Activated CD4-positive, alpha-beta T cell treated with anti-CD3 and anti-CD28 coated beads, Interleukin-2, amount 10 ng/mL, durations not matched to agents 7 days and 5 days (primary cell): ENCODE data around the gene P2RY2. TPM values are rescaled to one million over a fixed set of nuclear protein-coding genes. Genes with fewer than 3 reads are reported as not detected.

ENCODE experiments used
- CTCF ChIA-PET: fragments of 350-600 bp; sonication (Branson Sonifier 250); formaldehyde crosslinking; loops from one replicate; lab custom pipeline; 2021; ENCODE audit warnings: antibody characterized with exemption; lab: Charles Lee
- POLR2A ChIA-PET: fragments of 350-600 bp; sonication (Branson Sonifier 250); formaldehyde crosslinking; loops from one replicate; lab custom pipeline; 2021; ENCODE audit warnings: antibody characterized with exemption; lab: Charles Lee
- DNase-seq: peaks from one replicate; pipeline ENCODE4 v3.0.0-alpha.2; 2020
- H3K27ac Mint-ChIP-seq: one replicate; pipeline ENCODE4 v1.8.0; 2021; ENCODE audit warnings: mild to moderate bottlenecking, moderate library complexity, mixed read lengths
- H3K27me3 Mint-ChIP-seq: one replicate; pipeline ENCODE4 v1.8.0; 2021; ENCODE audit warnings: mixed read lengths
- H3K36me3 Mint-ChIP-seq: one replicate; pipeline ENCODE4 v1.8.0; 2021; ENCODE audit warnings: low read depth, mixed read lengths
- H3K4me1 Mint-ChIP-seq: one replicate; pipeline ENCODE4 v1.8.0; 2021; ENCODE audit warnings: mixed read lengths
- H3K4me3 Mint-ChIP-seq: one replicate; pipeline ENCODE4 v1.8.0; 2021; ENCODE audit warnings: mild to moderate bottlenecking, moderate library complexity, mixed read lengths
- H3K9me3 Mint-ChIP-seq: one replicate; pipeline ENCODE4 v1.8.0; 2021; ENCODE audit warnings: mixed read lengths
- total RNA-seq, 2 experiments: library from RNA; stranded (reverse); gene quantifications; one replicate each; pipeline ENCODE4 v1.2.3, GENCODE V29; 2021

P2RY2 gene
- total RNA-seq, 2 experiments from 2014 or later, result not detected

DNA sequence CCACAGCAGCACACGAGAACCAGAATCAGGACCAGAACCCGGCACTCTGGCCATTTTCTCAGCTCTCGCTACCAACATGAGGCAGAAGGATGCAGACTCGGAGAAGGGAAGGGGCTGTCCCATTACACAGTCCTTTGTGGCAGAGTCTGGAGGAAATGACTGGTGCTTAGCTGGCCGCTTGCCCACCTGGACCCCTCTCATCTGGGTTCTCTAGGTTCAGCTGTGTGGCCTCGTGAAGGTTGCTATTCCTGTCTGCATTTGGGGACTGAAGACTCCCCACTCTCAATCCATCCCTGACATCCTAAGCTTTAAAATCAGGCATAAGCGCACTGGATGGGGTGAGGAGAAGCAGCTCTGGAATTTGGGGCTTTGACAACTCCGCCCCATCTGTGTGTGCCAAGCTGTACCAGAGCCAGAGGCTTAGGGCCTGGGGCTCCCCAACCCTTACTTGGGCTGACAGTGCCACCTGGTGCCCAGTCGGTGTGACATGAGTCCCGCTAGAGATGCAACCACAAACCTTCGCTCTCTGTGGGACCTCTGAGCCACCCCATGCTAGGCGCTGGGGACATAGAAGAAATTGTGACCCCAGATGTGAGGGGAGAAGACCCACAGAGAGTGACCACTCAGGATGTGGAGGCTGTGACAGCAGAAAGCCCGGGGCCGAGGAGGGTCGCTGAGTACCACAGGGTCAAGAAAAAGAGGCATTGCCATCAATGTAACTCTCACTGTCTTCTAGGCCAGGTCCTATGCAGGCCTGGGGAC, 40.1 kb upstream of the P2RY2 start:
- Mint-ChIP-seq H3K9me3 (no peaks in the 10 kb centered on the region), H3K4me1 (peaks cover 26% of the 10 kb centered on the region), H3K27me3 (peaks cover 16% of the 10 kb centered on the region), H3K4me3 (no peak overlapping the region), H3K27ac (no peak overlapping the region), H3K36me3 (no peaks in the 10 kb centered on the region)
- DNase-seq, result peak; percentile 87
- ChIA-PET POLR2A (no interaction called here), CTCF (interaction anchor here (0.9 to 11.2 kb wide), 25 partner anchors 9 to 592 kb away, joined by 3 to 113 read pairs (median 5); partner anchors contain the start of gene FCHSD2)

- CTCF ChIA-PET, result interaction anchor here (1.1 to 11.2 kb wide), 14 partner anchors 8 to 457 kb away, joined by 3 to 113 read pairs (median 8); partner anchors contain the start of gene FCHSD2
- H3K9me3 Mint-ChIP-seq, result no peaks in the 10 kb centered on the region
- H3K4me3 Mint-ChIP-seq, result no peak overlapping the region
- no peak overlapping the region for H3K27ac Mint-ChIP-seq
- peaks cover 22% of the 10 kb centered on the region for H3K27me3 Mint-ChIP-seq
- no peak for DNase-seq
- peaks cover 26% of the 10 kb centered on the region for H3K4me1 Mint-ChIP-seq
- POLR2A ChIA-PET, result no interaction called here
- no peaks in the 10 kb centered on the region for H3K36me3 Mint-ChIP-seq
Measured at GRCh38 chr11:73178681-73179080, 39.4 kb upstream of the P2RY2 start.

GRCh38 chr11:73182824-73183321, 35.2 kb upstream of the P2RY2 start:
- peaks cover 13% of the 10 kb centered on the region for H3K4me1 Mint-ChIP-seq
- peaks cover 29% of the 10 kb centered on the region for H3K27me3 Mint-ChIP-seq
- no peaks in the 10 kb centered on the region for H3K36me3 Mint-ChIP-seq
- CTCF ChIA-PET, result interaction anchor here (1.4 to 1.6 kb wide), 3 partner anchors 41 to 458 kb away, joined by 3 to 5 read pairs (median 3); partner anchors contain the start of gene FCHSD2
- H3K9me3 Mint-ChIP-seq, result no peaks in the 10 kb centered on the region
- no peak overlapping the region for H3K27ac Mint-ChIP-seq
- POLR2A ChIA-PET, result no interaction called here
- no peak overlapping the region for H3K4me3 Mint-ChIP-seq
- DNase-seq, result no peak

DNA sequence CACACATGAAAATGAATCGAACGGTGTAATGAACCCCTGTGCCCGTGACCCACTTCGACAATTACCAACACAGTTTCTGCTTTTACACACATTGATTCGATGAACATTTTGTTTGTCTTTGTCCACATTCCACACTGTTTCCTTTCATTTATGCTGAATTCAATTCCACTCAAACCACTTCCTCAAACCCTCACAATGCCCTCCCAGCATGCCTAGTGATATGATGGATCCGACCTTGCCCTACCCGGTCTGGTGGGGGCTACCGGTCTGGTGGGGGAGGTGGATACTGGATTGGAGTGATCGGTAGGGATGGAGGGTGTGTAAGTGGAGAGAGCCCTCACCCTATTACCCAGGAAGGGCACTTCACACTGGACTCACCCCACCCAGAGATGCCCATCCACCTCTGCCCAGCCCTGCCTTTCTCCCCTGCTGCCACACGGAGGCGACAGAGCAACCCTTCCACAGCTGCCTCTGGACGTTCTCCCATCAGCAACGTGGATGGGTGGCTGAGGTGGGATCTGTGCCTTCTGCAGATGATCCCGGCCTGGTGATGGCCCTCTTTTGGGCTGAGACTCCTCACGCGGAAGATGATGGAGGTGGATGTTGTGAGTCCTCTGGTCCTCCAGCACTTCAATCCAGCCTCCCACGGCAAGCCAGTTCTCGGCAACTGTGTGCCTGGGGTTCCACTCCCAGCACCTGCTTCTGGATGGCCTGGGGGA, 33.0 kb upstream of the P2RY2 start:
- ChIA-PET CTCF (interaction anchor here (0.7 to 2.2 kb wide), 13 partner anchors 9 to 462 kb away, joined by 3 to 6 read pairs (median 3); no protein-coding TSS in a partner anchor), POLR2A (no interaction called here)
- no peaks in the 10 kb centered on the region for H3K9me3 Mint-ChIP-seq
- H3K36me3 Mint-ChIP-seq, result no peaks in the 10 kb centered on the region
- H3K27me3 Mint-ChIP-seq, result peaks cover 27% of the 10 kb centered on the region
- H3K4me3 Mint-ChIP-seq, result no peak overlapping the region
- H3K27ac Mint-ChIP-seq, result no peak overlapping the region
- H3K4me1 Mint-ChIP-seq, result peaks cover 9% of the 10 kb centered on the region
- DNase-seq, result peak; percentile 54

GRCh38 chr11:73185680-73186293, 32.3 kb upstream of the P2RY2 start:
- Mint-ChIP-seq H3K27me3 (peaks cover 24% of the 10 kb centered on the region), H3K4me3 (no peak overlapping the region), H3K27ac (peak overlapping the region; percentile 16), H3K4me1 (peaks cover 9% of the 10 kb centered on the region), H3K9me3 (no peaks in the 10 kb centered on the region), H3K36me3 (no peaks in the 10 kb centered on the region)
- CTCF ChIA-PET, result interaction anchor here (0.7 to 2.2 kb wide), 14 partner anchors 8 to 463 kb away, joined by 3 to 8 read pairs (median 4); no protein-coding TSS in a partner anchor
- no peak for DNase-seq
- POLR2A ChIA-PET, result no interaction called here

DNA sequence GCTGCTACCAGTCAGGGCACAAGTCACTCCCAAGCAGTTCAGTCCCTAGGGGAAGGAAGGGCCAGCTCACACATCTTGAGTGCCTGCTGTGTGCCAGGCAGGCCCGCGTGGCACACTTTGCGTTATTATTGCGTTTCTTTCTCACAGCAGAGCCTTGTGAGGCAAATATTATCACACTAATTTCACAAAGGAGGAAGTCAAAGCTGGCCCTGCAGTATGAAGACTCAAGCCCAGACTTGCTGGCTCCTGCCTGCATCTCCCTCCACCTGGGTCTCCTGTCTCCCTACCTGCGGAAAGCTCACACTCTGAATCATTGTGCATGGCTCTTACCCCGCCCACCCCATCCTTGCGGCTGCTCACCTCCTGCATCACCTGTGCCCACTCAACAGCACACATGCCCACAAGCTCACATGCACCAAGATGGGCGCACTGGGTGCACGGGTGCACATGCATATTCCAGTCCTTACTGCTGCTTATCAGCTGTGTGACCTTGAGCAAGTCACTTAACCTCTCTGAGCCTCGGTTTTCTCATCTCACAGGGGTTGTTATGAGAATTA, 31.7 kb upstream of the P2RY2 start:
- no peak for DNase-seq
- Mint-ChIP-seq H3K27ac (peak overlapping the region; percentile 16), H3K9me3 (no peaks in the 10 kb centered on the region), H3K27me3 (peaks cover 20% of the 10 kb centered on the region), H3K4me3 (no peak overlapping the region), H3K36me3 (no peaks in the 10 kb centered on the region), H3K4me1 (peaks cover 9% of the 10 kb centered on the region)
- ChIA-PET POLR2A (no interaction called here), CTCF (interaction anchor here (0.6 to 1.7 kb wide), 6 partner anchors 8 to 463 kb away, joined by 3 to 8 read pairs (median 4); no protein-coding TSS in a partner anchor)

GRCh38 chr11:73186886-73187285, 31.2 kb upstream of the P2RY2 start:
- CTCF ChIA-PET, result interaction anchor here (0.6 to 1.7 kb wide), 4 partner anchors 9 to 200 kb away, joined by 4 to 8 read pairs (median 7); no protein-coding TSS in a partner anchor
- DNase-seq, result no peak
- POLR2A ChIA-PET, result no interaction called here
- H3K4me1 Mint-ChIP-seq, result peaks cover 9% of the 10 kb centered on the region
- H3K36me3 Mint-ChIP-seq, result no peaks in the 10 kb centered on the region
- no peak overlapping the region for H3K27ac Mint-ChIP-seq
- no peak overlapping the region for H3K4me3 Mint-ChIP-seq
- H3K9me3 Mint-ChIP-seq, result no peaks in the 10 kb centered on the region
- peaks cover 15% of the 10 kb centered on the region for H3K27me3 Mint-ChIP-seq

DNA sequence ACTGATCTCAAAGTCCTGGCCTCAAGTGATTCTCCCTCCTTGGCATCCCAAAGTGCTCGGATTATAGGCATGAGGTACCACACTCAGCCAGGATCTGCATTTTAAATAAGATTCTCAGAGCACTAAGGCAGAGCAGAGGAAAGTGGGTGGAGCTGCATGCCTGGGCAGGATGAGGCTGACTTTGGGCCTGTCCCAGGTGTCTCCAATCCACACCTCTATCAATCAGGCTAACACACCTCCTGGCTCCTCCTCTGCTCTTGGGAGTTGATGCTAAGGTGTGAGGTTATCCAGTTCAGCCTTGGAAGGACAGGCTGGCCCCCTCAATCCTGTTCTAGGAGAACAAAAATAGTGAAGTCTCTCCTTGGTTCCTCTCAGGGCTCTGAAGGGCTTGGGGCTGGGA, 30.2 kb upstream of the P2RY2 start:
- ChIA-PET POLR2A (no interaction called here), CTCF (interaction anchor here (3.5 kb wide), 1 partner anchor 9 kb away, joined by 18 read pairs; no protein-coding TSS in a partner anchor)
- no peaks in the 10 kb centered on the region for H3K36me3 Mint-ChIP-seq
- no peak overlapping the region for H3K4me3 Mint-ChIP-seq
- no peak for DNase-seq
- H3K9me3 Mint-ChIP-seq, result no peaks in the 10 kb centered on the region
- H3K4me1 Mint-ChIP-seq, result peaks cover 9% of the 10 kb centered on the region
- peaks cover 14% of the 10 kb centered on the region for H3K27me3 Mint-ChIP-seq
- no peak overlapping the region for H3K27ac Mint-ChIP-seq

- DNase-seq, result no peak
- Mint-ChIP-seq H3K27ac (no peak overlapping the region), H3K9me3 (no peaks in the 10 kb centered on the region), H3K4me3 (no peak overlapping the region), H3K36me3 (no peaks in the 10 kb centered on the region), H3K27me3 (peaks cover 9% of the 10 kb centered on the region), H3K4me1 (peaks cover 9% of the 10 kb centered on the region)
- CTCF ChIA-PET, result interaction anchor here (3.5 kb wide), 1 partner anchor 10 kb away, joined by 18 read pairs; no protein-coding TSS in a partner anchor
- POLR2A ChIA-PET, result no interaction called here
Measured at GRCh38 chr11:73188301-73188700, 29.8 kb upstream of the P2RY2 start.

GRCh38 chr11:73189315-73189714, 28.8 kb upstream of the P2RY2 start:
- CTCF ChIA-PET, result interaction anchor here (3.5 kb wide), 1 partner anchor 11 kb away, joined by 18 read pairs; no protein-coding TSS in a partner anchor
- Mint-ChIP-seq H3K36me3 (no peaks in the 10 kb centered on the region), H3K4me3 (no peak overlapping the region), H3K4me1 (peaks cover 8% of the 10 kb centered on the region), H3K27ac (no peak overlapping the region), H3K27me3 (peaks cover 2% of the 10 kb centered on the region), H3K9me3 (no peaks in the 10 kb centered on the region)
- POLR2A ChIA-PET, result no interaction called here
- no peak for DNase-seq

DNA sequence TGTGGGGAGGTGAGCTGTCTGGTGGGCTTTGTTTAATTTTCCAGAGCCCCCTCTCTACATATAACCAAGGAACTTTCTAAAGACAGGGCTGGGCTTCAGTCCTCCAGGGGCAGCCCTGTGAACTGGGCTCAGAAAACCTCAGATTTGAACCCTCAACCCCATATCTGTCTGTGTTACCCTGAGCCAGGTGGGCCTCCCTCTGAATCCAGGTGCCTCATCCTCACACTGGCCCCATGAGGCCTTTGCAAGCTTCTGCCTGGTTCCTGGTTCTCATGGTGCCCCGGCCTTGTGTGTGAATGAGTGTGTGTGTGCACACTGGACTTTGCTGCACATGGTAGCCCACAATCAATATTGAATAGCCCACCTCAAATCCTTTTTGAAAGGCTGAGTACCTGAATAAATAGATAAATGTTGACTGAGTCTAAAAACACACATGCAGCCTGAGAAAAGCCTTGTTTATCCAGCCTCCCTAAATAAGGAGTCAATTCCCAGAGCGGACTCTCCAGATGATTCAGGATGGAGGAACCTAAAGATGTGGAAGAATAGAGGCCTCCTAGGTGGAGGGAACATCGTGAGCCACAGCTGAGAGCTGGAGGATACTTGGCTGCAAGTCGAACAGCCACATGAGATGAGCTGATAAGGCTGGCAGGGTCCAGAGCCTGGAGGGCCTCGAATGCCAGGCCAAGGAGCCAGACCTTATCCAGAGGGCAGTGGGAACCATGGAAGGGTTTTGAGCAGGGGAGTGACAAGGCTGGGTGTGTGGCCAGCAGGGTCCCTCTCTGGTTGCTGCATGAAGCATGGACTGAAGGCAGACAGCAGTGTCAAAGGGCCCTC, 28.1 kb upstream of the P2RY2 start:
- ChIA-PET POLR2A (no interaction called here), CTCF (interaction anchor here (3.5 kb wide), 1 partner anchor 11 kb away, joined by 18 read pairs; no protein-coding TSS in a partner anchor)
- no peak overlapping the region for H3K4me3 Mint-ChIP-seq
- DNase-seq, result no peak
- peaks cover 6% of the 10 kb centered on the region for H3K4me1 Mint-ChIP-seq
- H3K27ac Mint-ChIP-seq, result peak overlapping the region; percentile 68
- no peaks in the 10 kb centered on the region for H3K27me3 Mint-ChIP-seq
- no peaks in the 10 kb centered on the region for H3K36me3 Mint-ChIP-seq
- H3K9me3 Mint-ChIP-seq, result no peaks in the 10 kb centered on the region
